GM18505 (cell line): Measurements from ENCODE around the gene UGT1A5.

Experiments used
- ATAC-seq: cut with Tn5 transposase; IDR thresholded peaks from one replicate; pipeline ENCODE4 v1.9.1; 2021; ENCODE audit not compliant: unreplicated experiment
- POLR2A ChIP-seq: IDR thresholded peaks from 4 replicates; pipeline ENCODE4 v1.6.1; 2011; ENCODE audit warnings: borderline replicate concordance; ENCODE audit not compliant: insufficient read depth, insufficient read length; ENCODE audit errors: extremely low read depth

The UGT1A5 gene

GRCh38 chr2:233795735-233796171, 83.0 kb downstream of the UGT1A5 start:
- no peak for ATAC-seq
- no peak for TF ChIP-seq POLR2A

GRCh38 chr2:233796254-233796653, 83.5 kb downstream of the UGT1A5 start:
- no peak for TF ChIP-seq POLR2A
- no peak for ATAC-seq

DNA sequence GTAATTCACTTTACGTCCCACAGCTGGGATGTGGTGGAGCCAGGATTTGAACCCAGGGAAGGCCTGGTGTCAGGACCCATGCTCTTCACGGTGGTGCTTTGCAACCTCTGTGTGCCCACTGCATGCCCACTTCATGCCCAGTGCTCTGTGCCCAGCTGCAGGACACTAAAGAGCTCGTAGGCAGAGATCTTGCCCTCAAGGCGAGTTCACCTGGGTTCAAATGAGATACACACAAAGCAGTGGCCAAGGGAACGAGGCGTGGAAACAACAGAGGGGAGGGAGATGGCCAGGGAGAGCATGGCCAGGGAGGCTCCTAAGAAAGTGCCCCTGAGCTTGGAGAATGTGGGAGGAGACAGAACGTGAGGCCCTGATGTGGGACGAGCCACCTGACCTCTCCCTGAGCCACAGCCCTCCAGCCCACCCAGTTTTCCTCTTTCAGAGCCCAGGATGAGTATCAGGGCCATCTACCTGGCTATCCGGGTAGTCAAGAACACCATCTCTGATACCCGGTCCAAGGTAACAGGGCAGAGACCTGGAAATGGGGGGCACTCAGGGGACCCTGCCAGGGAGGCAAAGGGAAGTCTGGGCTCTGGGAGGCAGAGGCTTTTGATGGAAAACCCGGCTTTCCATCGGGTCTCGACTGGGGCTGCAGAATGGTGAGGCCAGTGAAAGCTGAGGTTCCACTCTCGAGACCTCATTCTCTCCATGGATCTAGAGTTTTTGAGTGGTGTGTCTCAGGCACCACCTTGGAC, 85.8 kb downstream of the UGT1A5 start:
- no peak for TF ChIP-seq POLR2A
- no peak for ATAC-seq

DNA sequence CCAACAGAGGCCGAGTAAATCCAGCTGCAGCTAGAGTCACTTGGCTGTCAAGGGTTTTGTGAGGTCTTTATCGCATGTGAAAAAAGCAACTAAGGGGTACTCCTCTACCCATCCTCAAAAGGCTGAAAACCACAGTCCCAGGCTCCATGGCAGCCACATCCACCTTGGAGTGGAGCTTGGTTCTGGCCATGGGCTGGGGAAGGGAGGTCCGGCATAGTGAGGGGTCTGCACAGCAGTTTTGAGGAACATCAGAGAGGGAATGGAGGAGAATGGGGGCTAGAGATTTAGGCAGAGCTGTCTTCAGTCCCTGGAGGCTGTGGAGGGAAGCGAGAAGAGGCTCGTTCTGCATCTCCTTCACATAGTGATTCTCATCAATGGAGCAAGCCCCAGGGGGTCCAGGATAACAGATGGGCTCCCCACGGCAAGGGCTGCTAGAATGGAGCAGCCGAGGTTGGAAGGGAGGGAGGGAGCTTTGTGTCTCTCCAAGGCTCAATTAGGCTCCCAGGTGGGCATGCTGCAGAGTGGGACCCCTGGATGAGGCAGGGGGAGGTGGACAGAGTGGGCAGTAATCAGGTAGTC, 86.5 kb downstream of the UGT1A5 start:
- ATAC-seq = no peak

GRCh38 chr2:233799716-233800115, 87.0 kb downstream of the UGT1A5 start:
- TF ChIP-seq POLR2A = no peak
- no peak for ATAC-seq

More for the DNA sequence above, 86.5 kb downstream of the UGT1A5 start:
- no peak for TF ChIP-seq POLR2A

GRCh38 chr2:233800208-233800607, 87.5 kb downstream of the UGT1A5 start:
- no peak for ATAC-seq
- no peak for TF ChIP-seq POLR2A

DNA sequence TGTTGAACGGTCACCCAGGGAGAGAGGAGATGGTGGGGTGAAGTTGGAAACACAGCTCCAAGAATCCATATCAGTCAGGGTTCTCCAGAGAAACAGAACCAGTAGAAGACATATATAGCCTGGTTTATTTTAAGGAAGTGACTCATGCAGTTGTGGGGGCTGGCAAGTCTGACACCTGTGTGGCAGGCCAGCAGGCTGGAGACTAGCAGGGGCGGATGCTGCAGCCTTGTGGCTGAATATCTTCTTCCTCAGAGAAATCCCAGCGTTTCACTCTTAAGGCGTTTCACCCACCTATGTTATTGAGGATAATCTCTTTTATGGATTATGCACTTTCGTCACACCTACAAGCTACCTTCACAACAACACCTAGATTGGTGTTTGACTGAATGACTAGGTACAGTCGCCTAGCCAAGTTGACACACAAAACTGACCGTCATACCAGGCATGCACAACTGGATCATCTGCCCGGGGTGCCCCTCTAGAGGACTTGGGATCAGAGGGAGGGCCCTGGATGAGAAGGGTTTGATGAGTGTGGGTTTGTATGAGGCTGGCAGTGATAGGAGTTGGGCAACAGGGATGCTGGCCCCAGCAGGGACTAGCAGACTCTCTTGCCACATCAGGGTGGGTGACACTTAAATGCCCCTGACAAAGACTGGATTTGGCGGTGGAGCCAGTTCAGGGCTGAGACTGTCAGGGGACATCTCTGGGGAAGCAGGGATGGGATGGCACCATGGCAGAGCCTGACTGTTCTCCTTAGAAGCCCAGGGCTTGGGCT, 88.8 kb downstream of the UGT1A5 start:
- no peak for ATAC-seq
- TF ChIP-seq POLR2A = no peak

DNA sequence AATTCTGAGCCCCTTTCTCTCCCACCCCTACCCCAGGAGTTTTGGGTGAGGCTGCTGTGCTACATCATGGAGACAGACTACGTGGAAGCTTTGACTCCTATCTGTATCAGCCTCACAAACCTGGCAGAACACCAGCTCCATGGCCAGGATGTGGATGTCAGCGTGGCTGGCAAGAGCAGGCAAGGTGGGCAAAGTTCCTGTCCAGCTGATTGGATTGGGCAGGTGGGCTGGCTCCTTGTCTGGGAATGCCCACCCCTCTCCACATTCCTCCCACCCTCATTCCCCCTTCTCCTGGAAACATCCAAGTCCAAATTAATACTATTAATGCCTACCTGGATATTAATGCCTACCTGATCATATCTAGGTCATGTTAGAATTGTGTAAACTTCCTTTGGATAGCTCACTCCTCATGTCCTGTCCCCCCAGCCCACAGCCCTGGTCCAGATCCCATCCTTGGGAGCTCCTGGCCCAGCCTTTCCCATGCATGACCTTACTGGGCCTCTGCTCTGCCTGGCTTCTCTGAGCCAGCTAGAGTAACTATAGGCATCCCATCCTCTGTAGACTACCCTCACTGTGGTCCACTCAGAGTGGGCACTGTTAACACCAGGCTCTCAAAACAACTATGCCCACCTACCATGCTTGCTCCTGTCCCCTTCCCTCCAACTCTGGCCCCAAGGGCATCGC, 89.6 kb downstream of the UGT1A5 start:
- ATAC-seq = no peak
- no peak for TF ChIP-seq POLR2A

- TF ChIP-seq POLR2A = no peak
- no peak for ATAC-seq
Observed at GRCh38 chr2:233803292-233803911, 90.7 kb downstream of the UGT1A5 start.

DNA sequence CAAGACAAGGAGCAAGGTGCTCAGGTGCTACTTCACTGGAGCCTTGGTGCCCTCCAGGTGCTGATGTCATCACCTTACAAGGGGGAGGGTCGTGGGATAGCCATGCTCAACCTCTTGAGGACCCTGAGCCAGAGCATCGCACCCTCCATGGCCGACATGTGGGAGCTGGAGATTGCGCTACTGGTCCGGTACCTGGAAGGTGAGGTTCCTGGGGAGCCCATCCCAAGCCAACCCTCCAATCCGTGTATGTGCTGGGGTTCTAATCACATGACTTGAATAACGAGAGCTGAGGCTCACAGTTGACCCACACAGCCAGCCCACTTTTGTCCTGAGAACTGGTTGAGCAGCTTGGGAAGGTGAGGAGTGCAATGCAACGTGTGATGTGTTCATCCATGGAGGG, 91.3 kb downstream of the UGT1A5 start:
- TF ChIP-seq POLR2A = no peak
- no peak for ATAC-seq

DNA sequence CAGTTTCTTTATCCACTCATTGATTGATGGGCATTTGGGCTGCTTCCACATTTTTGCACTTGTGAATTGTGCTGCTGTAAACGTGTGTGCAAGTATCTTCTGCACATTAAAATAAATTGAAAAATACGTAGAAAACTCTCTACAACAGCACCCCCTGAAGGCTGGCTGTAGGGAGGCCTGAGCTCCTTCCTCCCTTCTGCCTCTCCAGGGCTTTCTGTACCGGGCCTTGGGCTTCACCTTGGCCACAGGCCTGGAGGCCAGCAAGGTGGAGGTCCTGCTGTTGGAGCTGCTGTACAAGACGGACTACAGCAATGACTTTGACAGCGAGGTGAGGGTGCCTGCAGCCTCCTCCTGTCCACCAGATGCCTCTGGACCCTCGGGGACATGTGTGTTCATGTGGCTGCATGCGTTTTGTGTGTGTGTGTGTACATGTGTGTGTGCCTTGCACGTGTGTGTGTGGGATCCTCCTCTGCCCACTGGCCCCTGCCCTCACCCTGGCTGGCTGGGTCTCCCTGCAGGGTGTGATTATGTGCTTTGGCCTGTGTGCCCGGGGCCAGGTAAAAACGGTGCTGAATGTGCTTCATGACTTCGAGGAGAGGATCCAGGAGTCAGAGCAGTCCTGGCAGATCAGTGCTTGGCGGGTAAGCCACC, 94.6 kb downstream of the UGT1A5 start:
- no peak for ATAC-seq
- no peak for TF ChIP-seq POLR2A

DNA sequence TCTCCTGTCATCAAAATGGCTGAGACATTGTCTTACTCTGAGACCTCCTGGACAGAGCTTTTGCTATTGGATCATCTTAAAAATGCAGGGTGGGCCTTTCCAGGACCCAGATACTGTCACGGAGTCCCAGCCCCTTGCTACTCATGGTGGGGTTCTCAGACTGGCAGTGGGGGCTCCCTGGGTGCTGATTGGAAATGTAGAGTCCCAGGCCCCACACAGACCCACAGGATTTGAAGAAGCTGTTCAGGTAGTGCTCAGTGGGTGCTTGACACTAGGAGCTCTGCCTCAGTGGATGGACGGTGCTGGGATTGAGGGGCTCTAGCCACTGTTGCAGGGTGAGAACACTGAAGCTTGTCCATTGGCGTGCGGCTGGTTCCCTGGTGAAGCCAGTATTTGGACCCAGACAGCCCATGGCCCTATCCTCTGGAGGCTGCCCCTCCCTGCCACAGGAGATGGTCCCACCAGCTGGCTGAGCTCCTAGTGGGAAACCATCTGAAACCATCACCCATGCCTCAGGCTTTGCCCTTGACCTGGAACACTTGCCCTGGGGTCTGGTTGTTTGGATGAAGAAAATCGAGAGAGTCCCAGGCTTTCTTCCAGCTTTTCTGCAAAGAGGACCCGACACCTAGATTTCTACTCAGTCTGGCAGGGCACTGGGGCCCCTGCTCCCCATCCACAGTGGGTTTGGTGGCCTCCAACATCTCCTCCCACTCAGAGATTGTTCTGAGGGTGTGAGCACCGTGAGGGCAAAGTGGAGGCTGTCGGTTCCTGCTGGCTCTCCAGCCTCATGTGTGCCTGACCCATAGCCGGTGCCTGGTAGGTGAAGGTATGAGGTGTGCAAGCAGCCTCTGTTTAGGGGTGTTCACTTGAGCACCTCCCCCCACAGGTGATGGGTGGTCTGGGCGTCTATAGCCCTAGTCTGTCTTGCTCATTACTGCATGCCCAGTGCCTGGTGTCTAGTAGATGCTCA, 95.5 kb downstream of the UGT1A5 start:
- no peak for TF ChIP-seq POLR2A
- ATAC-seq = no peak

DNA sequence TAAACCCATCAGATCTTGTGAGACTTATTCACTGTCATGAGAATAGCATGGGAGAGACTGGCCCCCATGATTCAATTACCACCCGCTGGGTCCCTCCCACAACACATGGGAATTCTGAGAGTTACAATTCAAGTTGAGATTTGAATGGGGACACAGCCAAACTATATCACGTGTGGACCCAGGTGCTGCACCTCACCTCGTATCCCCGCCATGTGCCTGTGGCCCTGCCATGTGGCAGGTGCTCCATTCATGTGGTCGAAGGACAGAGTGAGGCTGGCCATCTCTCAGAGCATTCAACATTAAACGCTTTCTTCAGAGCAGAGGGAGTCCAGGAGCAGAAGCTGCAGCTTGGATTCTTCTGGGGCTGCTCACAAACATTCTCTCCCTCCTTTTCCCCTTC, 97.7 kb downstream of the UGT1A5 start:
- ATAC-seq = no peak
- no peak for TF ChIP-seq POLR2A
